Thymus (tissue), 11 donors: ENCODE data around the gene CNTF. TPM values are rescaled to one million over a fixed set of nuclear protein-coding genes. Genes with fewer than 3 reads are reported as not detected.
A peak's percentile ranks its signal among the peaks of the same experiment; 100 is the strongest.

Experiments
- DNase-seq, 9 donors: peaks; one replicate each; pipeline ENCODE4 v3.0.0-alpha.2; 2013; ENCODE audit warnings: low spot score in 9 of 9, low read depth in 6 of 9, missing footprints in 1 of 9
- H3K27ac ChIP-seq, 2 donors: one replicate each; pipeline ENCODE4 v1.5.1; 2013; ENCODE audit warnings: control low read depth in 1 of 2, low read depth in 1 of 2, low read length in 1 of 2, mild to moderate bottlenecking in 1 of 2, moderate library complexity in 1 of 2
- H3K27me3 ChIP-seq, 2 donors: one replicate each; pipeline ENCODE4 v1.5.1; 2013; ENCODE audit warnings: low read length in 1 of 2; ENCODE audit not compliant: control insufficient read depth in 2 of 2, insufficient read depth in 1 of 2
- H3K36me3 ChIP-seq, 2 donors: one replicate each; pipeline ENCODE4 v1.5.1; 2013; ENCODE audit warnings: low read length in 1 of 2, mild to moderate bottlenecking in 1 of 2, moderate library complexity in 1 of 2; ENCODE audit not compliant: control insufficient read depth in 2 of 2, insufficient read depth in 2 of 2
- H3K4me1 ChIP-seq, 2 donors: one replicate each; pipeline ENCODE4 v1.5.1; 2013; ENCODE audit warnings: low read length in 2 of 2; ENCODE audit not compliant: control insufficient read depth in 2 of 2, insufficient read depth in 2 of 2
- H3K4me3 ChIP-seq, 2 donors: one replicate each; pipeline ENCODE4 v1.5.1; 2013; ENCODE audit warnings: low read length in 2 of 2, control low read depth in 1 of 2, mild to moderate bottlenecking in 1 of 2
- H3K9me3 ChIP-seq, 2 donors: one replicate each; pipeline ENCODE4 v1.5.1; 2013; ENCODE audit warnings: low read length in 1 of 2, mild to moderate bottlenecking in 1 of 2; ENCODE audit not compliant: control insufficient read depth in 2 of 2, insufficient read depth in 1 of 2
- WGBS: extraction: QIAGEN DNeasy Blood & Tissue Kit; methylation state at CpG from one replicate; pipeline ENCODE4 v1.1.7; 2013; 5-methylcytosine and 5-hydroxymethylcytosine counted together
- polyA plus RNA-seq: library from polyadenylated mRNA; stranded (reverse); fragments of 200-250 nt; gene quantifications from one replicate; pipeline ENCODE4 v1.2.3, GENCODE V29; 2013
- total RNA-seq: library from RNA; stranded (reverse); fragments of 120-200 nt; gene quantifications from one replicate; pipeline ENCODE4 v1.2.4, GENCODE V29; 2013
- donor health status: healthy.

Gene CNTF
- total and polyA plus RNA-seq, 2 donors = 0.16 to 0.66 TPM

DNA sequence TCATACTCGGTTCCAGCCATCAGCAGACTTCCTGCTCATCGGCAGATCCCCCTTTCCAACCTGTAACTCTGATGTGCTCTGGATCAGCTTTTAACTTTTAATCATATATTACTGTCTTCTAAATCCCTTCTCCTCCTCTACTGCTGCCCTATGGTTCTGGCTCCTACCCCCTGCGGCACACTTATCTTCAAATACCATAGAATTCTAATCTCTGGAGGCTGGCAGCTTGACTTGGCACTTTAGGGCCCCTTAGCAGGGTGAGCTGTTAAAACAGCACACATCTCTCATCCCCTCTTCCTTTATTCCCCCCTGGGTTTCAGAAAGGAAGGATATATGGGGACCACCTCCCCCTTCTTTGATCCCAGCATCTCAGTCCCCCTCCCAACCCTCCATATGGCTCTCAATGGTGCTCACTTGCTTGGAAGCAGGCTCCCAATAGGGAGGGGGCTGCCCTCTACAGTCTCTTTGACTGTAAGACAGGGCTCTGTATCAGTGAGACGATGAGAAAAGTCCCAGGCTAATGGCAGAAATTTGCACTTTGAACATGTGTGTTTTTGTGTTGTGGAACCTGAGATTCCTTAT is 4.4 kb upstream of the CNTF start:
- Histone ChIP-seq H3K27me3 (no peaks in the 10 kb centered on the region), H3K4me1 (no peaks in the 10 kb centered on the region), H3K9me3 (no peaks in the 10 kb centered on the region), H3K27ac (no peak overlapping the region), H3K36me3 (peaks cover 30 to 92% of the 10 kb centered on the region in 2 donors), H3K4me3 (no peak overlapping the region)
- DNase-seq = peak in 2 of 9 donors; percentile 12 to 55
- WGBS = 97% methylated on average over 4 of the region's 4 CpGs

- peaks cover 38 to 93% of the 10 kb centered on the region in 2 donors for H3K36me3 ChIP-seq
Measured at GRCh38 chr11:58621586-58622262, 741 bp upstream of the CNTF start.

GRCh38 chr11:58625086-58625485 is 2.6 kb downstream of the CNTF start:
- H3K9me3 ChIP-seq = no peaks in the 10 kb centered on the region
- H3K4me1 ChIP-seq = no peaks in the 10 kb centered on the region
- no peak for DNase-seq
- H3K36me3 ChIP-seq = peaks cover 20 to 60% of the 10 kb centered on the region in 2 donors
- H3K4me3 ChIP-seq = no peak overlapping the region
- H3K27me3 ChIP-seq = no peaks in the 10 kb centered on the region
- no peak overlapping the region for H3K27ac ChIP-seq
- 98% methylated on average over 4 of the region's 4 CpGs for WGBS

More at GRCh38 chr11:58621586-58622262, 741 bp upstream of the CNTF start:
- DNase-seq = peak in 2 of 9 donors; percentile 4 to 27
- WGBS = 85% methylated on average over 4 of the region's 4 CpGs
- Histone ChIP-seq H3K9me3 (no peaks in the 10 kb centered on the region), H3K27me3 (no peaks in the 10 kb centered on the region), H3K27ac (peak overlapping the region in 1 of 2 donors; percentile 2), H3K4me1 (no peaks in the 10 kb centered on the region), H3K4me3 (no peak overlapping the region)

- Histone ChIP-seq H3K36me3 (peaks cover 20 to 52% of the 10 kb centered on the region in 2 donors), H3K4me1 (no peaks in the 10 kb centered on the region), H3K9me3 (no peaks in the 10 kb centered on the region), H3K4me3 (no peak overlapping the region), H3K27ac (no peak overlapping the region), H3K27me3 (no peaks in the 10 kb centered on the region)
- DNase-seq = no peak
- 95% methylated on average over 4 of the region's 4 CpGs for WGBS
Measured at GRCh38 chr11:58625826-58626460, 3.5 kb downstream of the CNTF start.

DNA sequence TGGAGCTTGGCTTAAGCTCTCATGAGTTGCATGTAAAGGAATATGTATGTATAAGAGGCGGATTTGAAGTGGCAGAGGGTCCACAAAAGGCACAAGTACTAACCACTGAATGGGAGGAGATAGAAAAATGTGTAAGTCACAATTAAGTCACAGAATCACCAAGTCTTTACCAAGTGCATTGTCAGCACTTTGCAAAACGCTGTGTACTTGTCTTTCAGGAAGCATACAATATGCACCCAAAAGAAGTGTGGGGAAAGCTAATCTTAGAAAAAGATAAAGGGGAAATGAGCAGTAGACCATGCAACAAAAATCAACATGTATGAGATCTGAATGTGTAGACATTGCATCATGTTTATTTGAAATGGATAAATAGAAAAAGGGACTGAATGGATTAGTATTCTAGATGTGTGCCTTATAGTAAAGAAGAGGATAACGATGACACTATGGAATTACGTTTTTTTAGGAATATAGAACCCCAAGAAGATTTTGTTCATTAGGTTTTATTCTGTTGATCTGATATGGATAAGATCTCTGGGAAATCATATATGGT is 4.5 kb downstream of the CNTF start:
- Histone ChIP-seq H3K9me3 (no peaks in the 10 kb centered on the region), H3K27ac (no peak overlapping the region), H3K4me1 (no peaks in the 10 kb centered on the region), H3K27me3 (no peaks in the 10 kb centered on the region), H3K4me3 (no peak overlapping the region), H3K36me3 (peaks cover 20 to 43% of the 10 kb centered on the region in 2 donors)
- WGBS = 85% methylated on average over 4 of the region's 4 CpGs
- DNase-seq = no peak

DNA sequence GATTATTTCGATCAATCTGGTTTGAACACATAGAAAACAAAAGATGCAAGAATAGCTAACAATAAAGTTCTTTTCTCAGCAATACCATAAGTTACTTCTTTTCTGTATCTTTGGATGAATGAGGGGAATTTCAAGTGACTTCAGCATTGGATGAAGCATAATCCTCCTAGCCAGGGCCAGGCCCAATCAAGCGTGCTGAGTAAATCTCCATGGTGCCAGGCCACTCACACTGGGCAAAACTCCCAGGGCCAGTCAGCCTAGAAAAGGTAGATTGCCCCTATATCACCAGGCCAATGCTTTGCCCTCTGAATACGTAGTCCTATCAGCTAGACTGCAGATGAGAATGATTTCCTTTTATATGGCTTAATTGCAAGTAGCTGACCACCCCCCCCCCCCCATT is 6.0 kb downstream of the CNTF start:
- Histone ChIP-seq H3K27me3 (no peaks in the 10 kb centered on the region), H3K4me1 (no peaks in the 10 kb centered on the region), H3K36me3 (peaks cover 13 to 29% of the 10 kb centered on the region in 2 donors), H3K4me3 (no peak overlapping the region), H3K9me3 (no peaks in the 10 kb centered on the region), H3K27ac (no peak overlapping the region)
- 97% methylated on average over 3 of the region's 3 CpGs for WGBS
- DNase-seq = no peak

DNA sequence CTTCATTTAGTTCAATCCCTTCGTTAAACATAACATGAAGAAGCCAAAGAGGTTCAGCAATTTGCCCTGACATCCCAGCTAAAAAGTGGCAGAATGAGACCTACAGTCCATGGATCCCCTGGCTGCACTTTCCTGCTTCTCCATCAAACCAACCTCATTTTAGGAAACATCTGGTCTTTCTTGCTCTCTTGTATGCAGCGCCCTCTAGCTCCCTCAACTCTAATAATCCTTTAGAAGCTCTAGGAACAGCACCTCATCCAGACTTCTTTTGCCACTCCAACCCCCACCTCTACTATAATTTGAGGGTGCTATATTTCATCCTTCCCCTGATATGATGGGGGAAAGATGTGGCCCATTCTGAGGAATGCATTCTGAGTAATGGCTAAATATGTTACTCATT is 7.4 kb downstream of the CNTF start:
- 27% methylated on average over 2 of the region's 2 CpGs for WGBS
- peak overlapping the region in 1 of 2 donors; percentile 12 for H3K27ac ChIP-seq
- H3K36me3 ChIP-seq = peaks cover 3 to 15% of the 10 kb centered on the region in 2 donors
- H3K4me1 ChIP-seq = no peaks in the 10 kb centered on the region
- H3K27me3 ChIP-seq = no peaks in the 10 kb centered on the region
- peak in 7 of 9 donors; percentile 19 to 70 (median 42) for DNase-seq
- H3K9me3 ChIP-seq = no peaks in the 10 kb centered on the region
- H3K4me3 ChIP-seq = no peak overlapping the region

GRCh38 chr11:58631378-58631777 is 8.9 kb downstream of the CNTF start:
- WGBS = 98% methylated on average over 3 of the region's 3 CpGs
- Histone ChIP-seq H3K27ac (no peak overlapping the region), H3K4me3 (no peak overlapping the region), H3K4me1 (no peaks in the 10 kb centered on the region), H3K36me3 (no peaks in the 10 kb centered on the region), H3K9me3 (no peaks in the 10 kb centered on the region), H3K27me3 (no peaks in the 10 kb centered on the region)
- DNase-seq = no peak

DNA sequence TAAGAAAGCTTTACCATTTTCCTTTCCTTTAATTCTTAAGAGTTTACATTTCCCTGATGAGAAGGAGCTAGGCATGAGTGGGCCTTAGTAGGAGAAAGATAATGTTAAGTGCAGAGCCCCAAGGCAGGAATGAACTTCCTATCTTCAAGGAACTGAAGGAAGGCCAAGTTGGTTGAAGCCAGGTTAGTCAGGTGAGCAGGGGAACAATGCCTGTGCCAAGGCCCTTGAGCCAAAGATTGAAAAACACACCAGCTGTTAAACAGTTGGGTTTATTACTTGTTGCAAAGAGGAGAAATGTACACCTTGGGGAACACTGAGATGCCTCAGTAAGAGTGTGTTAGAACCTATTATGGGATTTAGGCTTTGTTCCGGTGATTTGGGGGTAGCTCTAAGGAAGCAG is 10.0 kb downstream of the CNTF start:
- H3K36me3 ChIP-seq = no peaks in the 10 kb centered on the region
- H3K9me3 ChIP-seq = no peaks in the 10 kb centered on the region
- no peaks in the 10 kb centered on the region for H3K4me1 ChIP-seq
- H3K4me3 ChIP-seq = no peak overlapping the region
- no peak for DNase-seq
- 100% methylated on average over 1 of the region's 1 CpG for WGBS
- H3K27me3 ChIP-seq = no peaks in the 10 kb centered on the region
- no peak overlapping the region for H3K27ac ChIP-seq
